Measurements from ENCODE around the gene FBXO24.

- no peak for TF ChIP-seq CTCF (conservative IDR thresholded peaks at IDR 0.05; ENCODE audit: low read length)
- no peak for TF ChIP-seq EZH2phosphoT487 (IDR thresholded peaks at IDR 0.05; ENCODE audit: borderline replicate concordance)
These were observed 35.4 kb downstream of the FBXO24 start for GRCh38 chr7:100621554-100621953.

All from Loucy (cell line).